Heart left ventricle (tissue), 16 donors: Measurements from ENCODE around the gene ARSB. TPM values are rescaled to one million over a fixed set of nuclear protein-coding genes. Genes with fewer than 3 reads are reported as not detected.
A peak's percentile ranks its signal among the peaks of the same experiment; 100 is the strongest.

Experiments
- ATAC-seq, 4 donors: fragments of 200-7000 bp; cut with Tn5 transposase; one replicate each; pipeline ENCODE4 v1.9.1; 2020 to 2022; ENCODE audit warnings: moderate library complexity in 4 of 4, mild to moderate bottlenecking in 3 of 4, moderate number of reproducible peaks in 1 of 4
- DNase-seq, 5 donors: peaks; one replicate each; pipeline ENCODE4 v3.0.0-alpha.2; 2020
- H3K27ac ChIP-seq, 12 donors: fragments of 200-600 bp; sonication (generic) in 4 of 12; one replicate each; pipeline versions ENCODE4 v1.5.0 to v1.8.0; 2016 to 2022; ENCODE audit warnings: mild to moderate bottlenecking in 2 of 12
- H3K27me3 ChIP-seq, 9 donors: fragments of 200-600 bp; sonication (generic) in 2 of 9; one replicate each; pipeline versions ENCODE4 v1.5.1 to v1.8.0; 2016 to 2022; ENCODE audit warnings: mild to moderate bottlenecking in 3 of 9
- H3K36me3 ChIP-seq, 9 donors: fragments of 200-600 bp; sonication (generic) in 2 of 9; one replicate each; pipeline versions ENCODE4 v1.5.0 to v1.8.0; 2018 to 2022; ENCODE audit warnings: mild to moderate bottlenecking in 2 of 9
- H3K4me1 ChIP-seq, 12 donors: fragments of 200-600 bp; sonication (generic) in 4 of 12; one replicate each; pipeline versions ENCODE4 v1.5.0 to v1.8.0; 2016 to 2022; ENCODE audit warnings: mild to moderate bottlenecking in 3 of 12
- H3K4me3 ChIP-seq, 12 donors: fragments of 200-600 bp; sonication (generic) in 4 of 12; one replicate each; pipeline versions ENCODE4 v1.5.0 to v1.8.0; 2017 to 2022; ENCODE audit warnings: mild to moderate bottlenecking in 9 of 12, moderate library complexity in 4 of 12
- H3K9me3 ChIP-seq, 12 donors: fragments of 200-600 bp; sonication (generic) in 4 of 12; one replicate each; pipeline versions ENCODE4 v1.5.0 to v1.8.0; 2016 to 2022; ENCODE audit warnings: mild to moderate bottlenecking in 1 of 12
- CTCF ChIP-seq, 12 donors: fragments of 200-600 bp; sonication (generic) in 4 of 12; IDR thresholded peaks; one replicate each; pipeline versions ENCODE4 v1.5.0 to v1.8.0; 2018 to 2022; ENCODE audit warnings: antibody characterized with exemption in 12 of 12, mild to moderate bottlenecking in 5 of 12
- POLR2A ChIP-seq, 2 donors: fragments of 450-650 bp; IDR thresholded peaks; one replicate each; pipeline ENCODE4 v1.6.1; 2017; ENCODE audit warnings: antibody characterized with exemption in 2 of 2, mild to moderate bottlenecking in 2 of 2, moderate library complexity in 2 of 2
- WGBS, 4 donors: extraction: QIAGEN DNeasy Blood & Tissue Kit in 2 of 4; methylation state at CpG; one replicate each; pipeline versions ENCODE4 v1.1.5 to v1.1.7; 2013 to 2018; 5-methylcytosine and 5-hydroxymethylcytosine counted together
- intact Hi-C, 10 donors: fragments of 100-400 bp; cut with DNase I; formaldehyde crosslinking; loops; one replicate each; pipeline versions ENCODE4 v1.11.1 to v1.14.2; 2022
- polyA plus RNA-seq, 2 donors: library from polyadenylated mRNA; stranded (reverse); fragments of 200-250 nt; gene quantifications; one replicate each; pipeline ENCODE4 v1.2.3, GENCODE V29; 2013
- total RNA-seq, 9 donors: library from RNA; depleted of rRNA in 2 of 9; stranded (reverse); fragments of >200 nt in 2 of 9; fragmentation: NEBNext Ultra II Directional in 3 of 9; extraction: Animal tissue kit (Norgen Biotek cat#: 25700) in 3 of 9; gene quantifications; one replicate each; pipeline versions ENCODE4 v1.1.0 to v1.2.4, GENCODE V29; 2016 to 2023
- donor health status: ischemic (EF 13 %, LVEDD 7.1; RV severe dilation, severe dysfunction).
- donor health status: healthy with polysubstance abuse.
- donor health status: DM: no; HTN: yes; CAD: no.
- donor health status: DM: no; HTN: no; CAD: no.
- donor health status: ischemic (EF 25% LVEDD 6.9; RV normal size, moderate dysfunction).
- donor health status: ischemic (EF 25% LVEDD 5.7; RV mildly dilated, moderate dysfunction).
- donor health status: healthy.
- donor health status: DM: yes; HTN: yes; CAD: no.
- donor health status: ischemic (EF 35%, LVEDD 5.7; RV mildly dilated, moderate dysfunction).
- donor health status: nonischemic (EF 11% LVEDD 7.7; RV severe dilation, severe dysfunction).
- donor health status: DM: yes; HTN: yes; CAD: no.
- donor health status: PGD.
- donor health status: ischemic (EF 29% LVEDD 5.4; RV normal size, mild dysfunction).
- donor health status: nonischemic (EF 23%, LVEDD 6.1; RV moderate dilation, normal function).

Gene ARSB
- total and polyA plus RNA-seq, 11 donors, result 2.2 to 25.8 (median 14.4) TPM

- intact Hi-C loops, result no loop called here
- DNase-seq, result no peak
- ATAC-seq, result no peak
- H3K27ac ChIP-seq, result no peak overlapping the region
- peaks cover 0 to 15% (median 0%) of the 10 kb centered on the region in 12 donors for H3K4me1 ChIP-seq
- WGBS, 4 donors, result 38 to 52% (median 43%) methylated on average over 2 of the region's 2 CpGs
- TF ChIP-seq CTCF (IDR thresholded peaks at IDR 0.05), result no peak
- TF ChIP-seq POLR2A (IDR thresholded peaks at IDR 0.05), result no peak
- H3K9me3 ChIP-seq, result no peaks in the 10 kb centered on the region
- H3K27me3 ChIP-seq, result no peaks in the 10 kb centered on the region
- H3K4me3 ChIP-seq, result no peak overlapping the region
- H3K36me3 ChIP-seq, result no peaks in the 10 kb centered on the region
These were observed 234.8 kb downstream of the ARSB start for GRCh38 chr5:78750281-78750680.

- H3K27ac ChIP-seq, result peak overlapping the region in 2 of 12 donors; percentile 19 to 22
- DNase-seq, result no peak
- no peak overlapping the region for H3K4me3 ChIP-seq
- no peaks in the 10 kb centered on the region for H3K36me3 ChIP-seq
- H3K27me3 ChIP-seq, result no peaks in the 10 kb centered on the region
- intact Hi-C loops, result no loop called here
- ATAC-seq, result peak; percentile 51 to 85 (median 58)
- H3K9me3 ChIP-seq, result no peaks in the 10 kb centered on the region
- no peak for TF ChIP-seq CTCF (IDR thresholded peaks at IDR 0.05)
- no peak for TF ChIP-seq POLR2A (IDR thresholded peaks at IDR 0.05)
- H3K4me1 ChIP-seq, result peaks cover 0 to 15% (median 0%) of the 10 kb centered on the region in 12 donors
- WGBS, 4 donors, result 85 to 91% (median 88%) methylated on average over 7 of the region's 7 CpGs
These were observed 237.3 kb downstream of the ARSB start for GRCh38 chr5:78747705-78748359.

GRCh38 chr5:78747055-78747454, 238.1 kb downstream of the ARSB start:
- DNase-seq, result no peak
- Histone ChIP-seq H3K4me1 (peaks cover 0 to 15% (median 0%) of the 10 kb centered on the region in 12 donors), H3K9me3 (no peaks in the 10 kb centered on the region), H3K27ac (no peak overlapping the region), H3K27me3 (no peaks in the 10 kb centered on the region), H3K4me3 (no peak overlapping the region), H3K36me3 (no peaks in the 10 kb centered on the region)
- ATAC-seq, result peak in 1 of 4 donors; percentile 15
- TF ChIP-seq POLR2A (IDR thresholded peaks at IDR 0.05) (no peak), CTCF (IDR thresholded peaks at IDR 0.05) (no peak)
- intact Hi-C loops, result no loop called here
- 76 to 79% (median 78%) methylated on average over 9 to 10 of the region's 10 CpGs for WGBS, 4 donors

DNA sequence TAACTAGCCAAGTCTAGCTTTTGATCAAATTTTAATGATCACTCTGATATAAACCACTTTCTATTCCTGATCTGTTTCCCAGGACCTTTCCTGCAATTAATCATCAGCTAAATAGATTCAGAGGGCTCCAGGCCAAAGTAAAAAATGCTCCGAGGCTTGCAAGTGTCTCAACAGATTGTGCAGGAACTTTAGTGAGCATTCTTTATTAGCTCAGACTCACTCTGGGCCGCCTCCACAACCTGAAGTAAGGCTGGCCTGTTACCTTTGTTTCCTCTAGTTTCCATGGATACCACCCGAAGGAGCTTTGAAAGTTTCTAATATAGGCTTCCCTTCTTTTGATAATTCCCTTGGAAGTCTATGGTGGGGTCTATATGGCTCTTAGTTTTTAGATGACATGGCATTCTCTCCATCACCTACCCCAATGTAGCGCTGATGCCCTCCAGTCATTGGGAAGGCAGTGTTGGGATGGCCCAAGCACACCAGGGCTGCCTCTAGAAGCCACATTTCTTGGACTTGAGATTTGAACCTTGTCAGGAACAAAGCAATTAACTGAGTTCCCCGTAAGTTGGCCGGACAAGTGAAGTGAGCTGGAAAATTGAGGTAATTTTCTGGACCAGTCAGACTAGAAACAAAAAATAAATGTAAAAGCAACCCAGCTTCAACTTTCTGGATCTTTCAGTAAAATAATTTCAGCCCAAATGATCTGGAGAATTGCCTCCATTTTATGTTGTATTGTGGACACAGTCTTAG, 238.9 kb downstream of the ARSB start:
- Histone ChIP-seq H3K36me3 (no peaks in the 10 kb centered on the region), H3K4me3 (no peak overlapping the region), H3K27me3 (no peaks in the 10 kb centered on the region), H3K4me1 (peaks cover 0 to 15% (median 0%) of the 10 kb centered on the region in 12 donors), H3K9me3 (no peaks in the 10 kb centered on the region), H3K27ac (peak overlapping the region in 1 of 12 donors; percentile 41)
- 72 to 82% (median 79%) methylated on average over 6 of the region's 6 CpGs for WGBS, 4 donors
- ATAC-seq (no peak), DNase-seq (no peak)
- intact Hi-C loops, result no loop called here
- TF ChIP-seq POLR2A (IDR thresholded peaks at IDR 0.05) (no peak), CTCF (IDR thresholded peaks at IDR 0.05) (no peak)
